22Rv1 (cell line): Measurements from ENCODE around the gene TRAPPC5.

Experiments
- H3K27ac ChIP-seq: fragments of 450-650 bp; 2 replicates; pipeline ENCODE4 v1.5.1; 2017
- ZFX ChIP-seq: fragments of 450-650 bp; IDR thresholded peaks from 2 replicates; pipeline ENCODE4 v1.6.1; 2017; ENCODE audit warnings: antibody characterized with exemption, borderline replicate concordance
- TF ChIP-seq, protein P1 (sequence below): fragments of 450-650 bp; IDR thresholded peaks from 2 replicates; pipeline ENCODE4 v1.5.1; 2017; ENCODE audit warnings: mild to moderate bottlenecking

The TRAPPC5 gene

DNA sequence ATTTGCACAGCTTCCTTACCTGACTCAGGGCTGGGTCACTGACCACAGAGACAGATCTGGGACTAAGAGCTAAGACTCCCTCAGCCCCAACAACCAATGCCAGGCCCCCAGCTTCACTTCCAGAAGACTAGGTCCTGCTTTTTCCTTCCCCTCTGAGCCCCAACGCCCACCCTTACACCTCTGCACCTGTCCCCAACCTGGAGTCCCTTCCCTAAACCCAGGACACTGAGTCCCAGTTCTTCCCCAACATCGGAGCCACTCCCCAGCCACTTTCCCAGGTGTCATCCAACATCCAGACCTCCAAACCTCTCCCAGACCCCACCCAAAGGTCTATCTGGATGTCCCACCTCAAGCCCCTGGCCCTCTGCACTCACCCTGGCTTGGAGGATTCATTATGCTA lies 18.4 kb downstream of the TRAPPC5 start:
- TF ChIP-seq, protein P1, sequence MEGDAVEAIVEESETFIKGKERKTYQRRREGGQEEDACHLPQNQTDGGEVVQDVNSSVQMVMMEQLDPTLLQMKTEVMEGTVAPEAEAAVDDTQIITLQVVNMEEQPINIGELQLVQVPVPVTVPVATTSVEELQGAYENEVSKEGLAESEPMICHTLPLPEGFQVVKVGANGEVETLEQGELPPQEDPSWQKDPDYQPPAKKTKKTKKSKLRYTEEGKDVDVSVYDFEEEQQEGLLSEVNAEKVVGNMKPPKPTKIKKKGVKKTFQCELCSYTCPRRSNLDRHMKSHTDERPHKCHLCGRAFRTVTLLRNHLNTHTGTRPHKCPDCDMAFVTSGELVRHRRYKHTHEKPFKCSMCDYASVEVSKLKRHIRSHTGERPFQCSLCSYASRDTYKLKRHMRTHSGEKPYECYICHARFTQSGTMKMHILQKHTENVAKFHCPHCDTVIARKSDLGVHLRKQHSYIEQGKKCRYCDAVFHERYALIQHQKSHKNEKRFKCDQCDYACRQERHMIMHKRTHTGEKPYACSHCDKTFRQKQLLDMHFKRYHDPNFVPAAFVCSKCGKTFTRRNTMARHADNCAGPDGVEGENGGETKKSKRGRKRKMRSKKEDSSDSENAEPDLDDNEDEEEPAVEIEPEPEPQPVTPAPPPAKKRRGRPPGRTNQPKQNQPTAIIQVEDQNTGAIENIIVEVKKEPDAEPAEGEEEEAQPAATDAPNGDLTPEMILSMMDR: no peak
- TF ChIP-seq ZFX: no peak
- H3K27ac ChIP-seq: no peak overlapping the region

- no peak overlapping the region for H3K27ac ChIP-seq
- TF ChIP-seq, protein P1: no peak
- no peak for TF ChIP-seq ZFX
Measured at GRCh38 chr19:7699417-7700401, 19.1 kb downstream of the TRAPPC5 start.

DNA sequence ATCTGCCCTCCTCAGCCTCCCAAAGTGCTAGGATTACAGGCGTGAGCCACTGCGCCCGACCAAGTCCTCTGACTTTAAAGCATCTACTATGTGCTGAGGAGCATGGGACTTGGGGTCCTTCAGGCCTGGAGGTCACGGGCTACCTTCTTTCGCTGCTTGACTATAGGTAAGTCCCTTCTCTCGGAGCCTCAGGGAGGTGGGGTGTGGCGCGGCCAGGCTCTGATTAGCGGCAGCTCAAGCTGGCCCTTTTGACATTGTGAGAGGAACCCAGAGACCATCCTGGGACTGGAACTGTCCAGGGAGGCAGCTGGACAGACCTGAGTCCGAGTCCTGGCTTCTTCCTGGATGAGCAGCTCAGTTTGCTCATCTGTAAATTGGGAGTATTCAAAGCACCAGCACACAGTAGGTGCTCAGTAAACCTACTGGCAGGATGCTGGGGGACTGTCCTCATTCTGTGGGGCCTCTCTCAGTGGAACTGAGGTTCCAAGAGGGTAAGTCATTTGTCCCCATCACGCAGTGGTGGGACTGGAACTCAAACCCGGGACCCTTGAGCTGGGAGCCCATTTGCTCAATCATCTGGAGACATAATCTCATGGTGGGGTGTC lies 20.5 kb downstream of the TRAPPC5 start:
- no peak for TF ChIP-seq ZFX
- TF ChIP-seq, protein P1: no peak
- no peak overlapping the region for H3K27ac ChIP-seq

DNA sequence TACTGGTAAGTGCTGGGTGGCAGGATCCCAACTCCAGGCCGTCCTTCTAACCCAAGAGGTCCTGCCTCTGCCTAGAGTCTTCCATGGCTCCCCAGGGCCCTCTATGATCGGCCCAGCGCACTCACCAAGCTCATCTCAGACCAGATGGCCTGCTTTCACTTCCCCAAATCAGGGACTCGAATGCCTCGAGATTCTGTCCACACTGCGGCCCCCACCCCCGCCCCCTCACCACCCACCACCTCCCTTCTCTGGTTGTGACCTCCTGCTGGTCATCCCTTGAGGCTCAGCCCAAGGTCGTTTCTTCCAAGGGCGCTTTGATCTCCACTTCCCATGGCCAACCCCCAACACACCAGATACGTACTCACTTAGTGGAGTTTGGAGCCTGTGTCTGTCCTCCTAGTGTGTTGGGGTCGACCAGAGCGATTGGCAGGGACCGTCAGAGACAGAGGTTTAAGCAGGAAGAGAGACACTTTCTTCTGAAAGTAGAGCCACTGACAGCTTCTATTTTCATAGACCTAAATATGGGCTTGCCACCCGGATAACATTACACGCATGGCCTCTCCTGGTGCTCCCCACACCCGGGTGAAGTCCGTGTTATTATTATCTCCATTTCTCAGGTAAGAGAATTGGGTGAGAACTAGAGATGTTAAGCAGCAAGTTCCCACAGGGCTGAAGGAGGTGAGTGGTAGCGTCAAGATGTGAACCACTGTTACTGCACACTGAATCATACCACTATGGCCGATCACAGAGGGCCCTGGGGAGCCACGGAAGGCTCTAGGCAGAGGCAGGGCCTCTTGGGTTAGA lies 21.2 kb downstream of the TRAPPC5 start, which contains the start of gene FCER2:
TSS of gene FCER2 (minus strand) at position 478 of the 804 bp plus-strand sequence. CDS start 2,371 bp downstream, outside the sequence.
- H3K27ac ChIP-seq: no peak within 1 kb of the TSS
- TF ChIP-seq, protein P1: no peak
- TF ChIP-seq ZFX: no peak

DNA sequence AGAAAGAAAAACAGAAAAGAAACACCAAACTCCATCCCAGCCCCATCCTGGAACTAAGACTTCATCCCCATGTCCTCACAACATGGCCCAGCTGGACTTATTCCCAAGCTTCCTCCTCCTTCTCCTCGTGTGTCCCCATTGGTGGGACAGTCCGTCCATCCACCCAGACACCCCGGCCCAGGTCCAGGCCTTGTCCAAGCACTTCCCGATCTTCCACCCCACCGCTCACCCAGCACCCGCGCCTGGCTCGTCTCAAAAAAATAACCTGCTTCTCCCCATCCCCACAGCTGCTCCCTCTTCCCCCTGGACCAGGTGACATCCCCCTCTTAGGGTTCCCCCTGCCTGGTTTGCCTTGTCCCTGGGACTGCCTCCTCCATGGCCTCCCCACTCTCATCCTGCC lies 22.7 kb downstream of the TRAPPC5 start:
- TF ChIP-seq ZFX: no peak
- TF ChIP-seq, protein P1: no peak
- H3K27ac ChIP-seq: no peak overlapping the region

DNA sequence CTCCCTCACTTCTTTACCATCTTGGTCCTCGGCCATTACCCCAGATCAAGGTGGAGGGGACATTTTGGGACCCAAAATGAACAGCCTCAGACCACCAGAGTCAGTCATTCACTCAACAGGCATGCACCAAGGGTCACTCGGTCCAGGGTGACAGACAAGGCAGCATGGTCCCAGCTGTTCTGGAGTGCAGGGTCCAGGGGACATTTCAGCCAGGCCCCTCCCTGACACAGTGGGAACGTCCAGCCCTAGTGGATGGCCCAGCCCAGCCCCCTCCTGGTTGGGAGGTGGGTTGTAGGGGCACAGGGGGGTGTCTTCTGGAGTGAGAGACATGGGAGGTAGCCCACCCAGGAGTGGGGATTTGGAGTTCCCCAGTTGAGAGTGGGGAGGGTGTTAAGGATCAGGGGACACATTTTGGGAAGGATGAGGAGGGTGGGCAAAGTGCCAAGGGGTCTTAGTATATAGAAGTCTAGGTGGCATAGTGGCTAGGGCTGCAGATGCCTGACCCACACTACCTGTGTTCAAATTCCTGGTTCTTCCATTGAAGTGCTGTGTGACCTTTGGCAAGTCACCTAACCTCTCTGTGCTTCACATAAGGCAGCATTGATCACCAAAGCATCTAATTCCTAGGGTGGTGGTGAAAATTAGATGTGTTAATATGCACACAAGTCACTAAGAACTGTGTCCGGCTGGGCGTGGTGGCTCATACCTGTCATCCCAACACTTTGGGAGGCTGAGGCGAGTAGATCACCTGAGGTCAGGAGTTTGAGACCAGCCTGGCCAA lies 23.8 kb downstream of the TRAPPC5 start:
- TF ChIP-seq, protein P1: no peak
- TF ChIP-seq ZFX: no peak
- no peak overlapping the region for H3K27ac ChIP-seq
